OCI-LY7 (cell line): ENCODE data around the gene CLPTM1. TPM values are rescaled to one million over a fixed set of nuclear protein-coding genes. Genes with fewer than 3 reads are reported as not detected.

Experiments
- BruUV-seq: library from RNA; stranded (reverse); fragments of 400-500 nt; replicated peaks from 2 replicates; lab custom pipeline; 2021; lab: Mats Ljungman, UMichigan
- CTCF ChIA-PET: fragments of 300-600 bp; sonication (Branson Sonifier 250); formaldehyde crosslinking; loops from one replicate; lab custom pipeline; 2022; ENCODE audit warnings: antibody characterized with exemption; ENCODE audit not compliant: unreplicated experiment; lab: Charles Lee
- POLR2A ChIA-PET: fragments of 300-600 bp; sonication (Branson Sonifier 250); formaldehyde crosslinking; loops from one replicate; lab custom pipeline; 2022; ENCODE audit warnings: antibody characterized with exemption; lab: Charles Lee
- DNase-seq: peaks from one replicate; pipeline ENCODE4 v3.0.0-alpha.2; 2015; ENCODE audit warnings: low spot score
- H2AFZ ChIP-seq: fragments of 200-600 bp; sonication (generic), shearing (Covaris generic); 2 replicates; pipeline ENCODE4 v1.6.1; 2014; ENCODE audit warnings: mild to moderate bottlenecking, antibody characterized with exemption, low read length, moderate library complexity
- H3K27ac ChIP-seq: fragments of 200-600 bp; sonication (generic); 2 replicates; pipeline ENCODE4 v1.5.1; 2014; ENCODE audit warnings: mixed run types, low read depth, mild to moderate bottlenecking, moderate library complexity, low read length, inconsistent platforms; ENCODE audit not compliant: poor library complexity, severe bottlenecking
- H3K36me3 ChIP-seq: fragments of 200-600 bp; sonication (generic); 2 replicates; pipeline ENCODE4 v1.6.1; 2014; ENCODE audit warnings: mild to moderate bottlenecking, antibody characterized with exemption, low read length, moderate library complexity, mixed read lengths; ENCODE audit not compliant: insufficient read depth
- H3K4me1 ChIP-seq: fragments of 200-600 bp; sonication (generic); 2 replicates; pipeline ENCODE4 v1.5.1; 2014; ENCODE audit warnings: mild to moderate bottlenecking, low read length; ENCODE audit not compliant: insufficient read depth, poor library complexity, severe bottlenecking
- H3K4me2 ChIP-seq: fragments of 200-600 bp; sonication (generic); 2 replicates; pipeline ENCODE4 v1.6.1; 2014; ENCODE audit warnings: mild to moderate bottlenecking, low read length
- H3K4me3 ChIP-seq: fragments of 200-600 bp; sonication (generic); 2 replicates; pipeline ENCODE4 v1.5.1; 2014; ENCODE audit warnings: mild to moderate bottlenecking, low read depth, low read length; ENCODE audit not compliant: poor library complexity, severe bottlenecking
- H3K79me2 ChIP-seq: fragments of 200-600 bp; sonication (generic); 2 replicates; pipeline ENCODE4 v1.6.1; 2016; ENCODE audit warnings: low read depth, mild to moderate bottlenecking, low read length, moderate library complexity, mixed read lengths; ENCODE audit not compliant: insufficient read depth
- H3K9me2 ChIP-seq: fragments of 200-600 bp; sonication (generic); 2 replicates; pipeline ENCODE4 v1.6.1; 2016; ENCODE audit warnings: mild to moderate bottlenecking, low read length, mixed read lengths; ENCODE audit not compliant: insufficient read depth
- H3K9me3 ChIP-seq: fragments of 200-600 bp; sonication (generic); 2 replicates; pipeline ENCODE4 v1.6.1; 2014; ENCODE audit warnings: mild to moderate bottlenecking, mixed run types, low read length, mixed read lengths
- H4K20me1 ChIP-seq: fragments of 200-600 bp; sonication (generic); 2 replicates; pipeline ENCODE4 v1.6.1; 2014; ENCODE audit warnings: mild to moderate bottlenecking, antibody characterized with exemption, low read length, moderate library complexity, mixed read lengths; ENCODE audit not compliant: insufficient read depth
- EZH2phosphoT487 ChIP-seq: fragments of 200-600 bp; sonication (generic); IDR thresholded peaks from 2 replicates; pipeline ENCODE4 v1.6.1; 2018; ENCODE audit warnings: low read depth, borderline replicate concordance, mild to moderate bottlenecking, mixed run types, antibody characterized with exemption, low read length, moderate library complexity, mixed read lengths
- intact Hi-C: fragments of 100-400 bp; cut with micrococcal nuclease; formaldehyde crosslinking; loops from one replicate; pipeline ENCODE4 v1.10.0; 2022; ENCODE audit not compliant: unreplicated experiment
- total RNA-seq, 2 experiments: library from RNA; depleted of rRNA in 1 of 2; stranded (reverse); fragments of >200 nt in 1 of 2; shearing (Covaris generic) in 1 of 2; gene quantifications; 2 replicates each; pipeline ENCODE4 v1.2.3, GENCODE V29; 2014 to 2022
- TF ChIP-seq, protein P1 (sequence below): fragments of 200-600 bp; sonication (generic); conservative IDR thresholded peaks from 2 replicates; pipeline ENCODE4 v1.5.1; 2014; ENCODE audit warnings: mild to moderate bottlenecking, antibody characterized with exemption, low read length, moderate library complexity, mixed read lengths

The CLPTM1 gene
- total RNA-seq, 2 experiments from 2014 or later: 34.0 to 70.3 TPM

- no peak overlapping the region for H3K27ac ChIP-seq
- H3K36me3 ChIP-seq: peaks cover 72% of the 10 kb centered on the region
- BruUV-seq: no TSS peak
- no peaks in the 10 kb centered on the region for H3K9me2 ChIP-seq
- no peaks in the 10 kb centered on the region for H4K20me1 ChIP-seq
- intact Hi-C loops: no loop called here
- no peaks in the 10 kb centered on the region for H3K9me3 ChIP-seq
- TF ChIP-seq, protein P1, sequence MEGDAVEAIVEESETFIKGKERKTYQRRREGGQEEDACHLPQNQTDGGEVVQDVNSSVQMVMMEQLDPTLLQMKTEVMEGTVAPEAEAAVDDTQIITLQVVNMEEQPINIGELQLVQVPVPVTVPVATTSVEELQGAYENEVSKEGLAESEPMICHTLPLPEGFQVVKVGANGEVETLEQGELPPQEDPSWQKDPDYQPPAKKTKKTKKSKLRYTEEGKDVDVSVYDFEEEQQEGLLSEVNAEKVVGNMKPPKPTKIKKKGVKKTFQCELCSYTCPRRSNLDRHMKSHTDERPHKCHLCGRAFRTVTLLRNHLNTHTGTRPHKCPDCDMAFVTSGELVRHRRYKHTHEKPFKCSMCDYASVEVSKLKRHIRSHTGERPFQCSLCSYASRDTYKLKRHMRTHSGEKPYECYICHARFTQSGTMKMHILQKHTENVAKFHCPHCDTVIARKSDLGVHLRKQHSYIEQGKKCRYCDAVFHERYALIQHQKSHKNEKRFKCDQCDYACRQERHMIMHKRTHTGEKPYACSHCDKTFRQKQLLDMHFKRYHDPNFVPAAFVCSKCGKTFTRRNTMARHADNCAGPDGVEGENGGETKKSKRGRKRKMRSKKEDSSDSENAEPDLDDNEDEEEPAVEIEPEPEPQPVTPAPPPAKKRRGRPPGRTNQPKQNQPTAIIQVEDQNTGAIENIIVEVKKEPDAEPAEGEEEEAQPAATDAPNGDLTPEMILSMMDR: no peak
- TF ChIP-seq EZH2phosphoT487: no peak
- CTCF ChIA-PET: no interaction called here
- H2AFZ ChIP-seq: no peak overlapping the region
- POLR2A ChIA-PET: no interaction called here
- no peaks in the 10 kb centered on the region for H3K79me2 ChIP-seq
- H3K4me1 ChIP-seq: no peaks in the 10 kb centered on the region
- H3K4me2 ChIP-seq: no peak overlapping the region
- no peak overlapping the region for H3K4me3 ChIP-seq
- DNase-seq: no peak
Observed at GRCh38 chr19:45025264-45025663, 70.1 kb downstream of the CLPTM1 start.

- no peak for DNase-seq
- ChIA-PET POLR2A (interaction anchor here (0.6 to 0.8 kb wide), 2 partner anchors 90 to 649 kb away, joined by 6 read pairs; no protein-coding TSS in a partner anchor), CTCF (no interaction called here)
- Histone ChIP-seq H4K20me1 (no peaks in the 10 kb centered on the region), H3K9me3 (no peaks in the 10 kb centered on the region), H3K27ac (no peak overlapping the region), H3K9me2 (no peaks in the 10 kb centered on the region), H3K4me3 (no peak overlapping the region), H3K4me1 (no peaks in the 10 kb centered on the region), H3K36me3 (peaks cover 75% of the 10 kb centered on the region), H3K4me2 (no peak overlapping the region), H3K79me2 (no peaks in the 10 kb centered on the region), H2AFZ (no peak overlapping the region)
- no peak for TF ChIP-seq EZH2phosphoT487
- TF ChIP-seq, protein P1: no peak
- intact Hi-C loops: no loop called here
- no TSS peak for BruUV-seq
Observed at GRCh38 chr19:45027371-45027770, 72.2 kb downstream of the CLPTM1 start.

GRCh38 chr19:45030825-45031224 lies 75.6 kb downstream of the CLPTM1 start:
- intact Hi-C loops: no loop called here
- BruUV-seq: no TSS peak
- CTCF ChIA-PET: no interaction called here
- Histone ChIP-seq H3K4me3 (no peak overlapping the region), H4K20me1 (no peaks in the 10 kb centered on the region), H3K4me2 (no peak overlapping the region), H3K4me1 (no peaks in the 10 kb centered on the region), H3K9me3 (no peaks in the 10 kb centered on the region), H3K27ac (no peak overlapping the region), H3K79me2 (no peaks in the 10 kb centered on the region), H3K9me2 (no peaks in the 10 kb centered on the region), H3K36me3 (peaks cover 84% of the 10 kb centered on the region), H2AFZ (no peak overlapping the region)
- no peak for DNase-seq
- POLR2A ChIA-PET: no interaction called here
- TF ChIP-seq, protein P1: no peak
- no peak for TF ChIP-seq EZH2phosphoT487
